ENCODE measurements around the gene BCAS3.
A peak's percentile ranks its signal among the peaks of the same experiment; 100 is the strongest.
"Not testable (repeated sequence)": the region's sequence is repeated elsewhere in the genome, so short reads cannot be mapped to it uniquely, and the experiment has no call there.

The BCAS3 gene

GRCh38 chr17:60941571-60941970 lies 263.9 kb downstream of the BCAS3 start:
- peak; percentile 48 to 58 for DNase-seq

GRCh38 chr17:60944751-60945150 lies 267.1 kb downstream of the BCAS3 start:
- DNase-seq: no peak

- DNase-seq: no peak
Observed at GRCh38 chr17:60947100-60947499, 269.4 kb downstream of the BCAS3 start.

GRCh38 chr17:60947543-60947942 lies 269.9 kb downstream of the BCAS3 start:
- no peak for DNase-seq

GRCh38 chr17:60952747-60953146 lies 275.1 kb downstream of the BCAS3 start:
- no peak for DNase-seq

- no peak for DNase-seq
Observed at GRCh38 chr17:60959011-60959410, 281.4 kb downstream of the BCAS3 start.

- DNase-seq: no peak
Observed at GRCh38 chr17:60959696-60960095, 282.0 kb downstream of the BCAS3 start.

- DNase-seq: no peak
Observed at GRCh38 chr17:60960398-60961065, 282.9 kb downstream of the BCAS3 start.

GRCh38 chr17:60964160-60964559 lies 286.5 kb downstream of the BCAS3 start:
- no peak for DNase-seq

- no peak for DNase-seq
Observed at GRCh38 chr17:60968266-60968665, 290.6 kb downstream of the BCAS3 start.

GRCh38 chr17:60969500-60970037 lies 291.9 kb downstream of the BCAS3 start:
- no peak for DNase-seq

GRCh38 chr17:60970741-60971140 lies 293.1 kb downstream of the BCAS3 start:
- no peak for DNase-seq

GRCh38 chr17:60971515-60972369 lies 294.1 kb downstream of the BCAS3 start:
- peak; percentile 22 to 70 for DNase-seq

GRCh38 chr17:60976861-60977260 lies 299.2 kb downstream of the BCAS3 start:
- not testable (repeated sequence) for DNase-seq

GRCh38 chr17:60989379-60989778 lies 311.7 kb downstream of the BCAS3 start:
- no peak for DNase-seq

- no peak for DNase-seq
Observed at GRCh38 chr17:60989846-60990245, 312.2 kb downstream of the BCAS3 start.

- no peak for DNase-seq
Observed at GRCh38 chr17:60993497-60993896, 315.8 kb downstream of the BCAS3 start.

- DNase-seq: no peak
Observed at GRCh38 chr17:60995680-60996079, 318.0 kb downstream of the BCAS3 start.

- DNase-seq: no peak
Observed at GRCh38 chr17:61000911-61001310, 323.3 kb downstream of the BCAS3 start.

- peak; percentile 5 to 55 for DNase-seq
Observed at GRCh38 chr17:61002316-61002736, 324.7 kb downstream of the BCAS3 start.

GRCh38 chr17:61005358-61005757 lies 327.7 kb downstream of the BCAS3 start:
- no peak for DNase-seq

GRCh38 chr17:61005958-61006357 lies 328.3 kb downstream of the BCAS3 start:
- DNase-seq: not testable (repeated sequence)

- DNase-seq: no peak
Observed at GRCh38 chr17:61007980-61008379, 330.3 kb downstream of the BCAS3 start.

- DNase-seq: no peak
Observed at GRCh38 chr17:61009663-61010062, 332.0 kb downstream of the BCAS3 start.

Data from NCI-H526 (cell line).